ENCODE data around the gene PPP2R2C. TPM values are rescaled to one million over a fixed set of nuclear protein-coding genes. Genes with fewer than 3 reads are reported as not detected.

Gene PPP2R2C
- total RNA-seq, 1 experiment from 2014 or later = 32.9 TPM

DNA sequence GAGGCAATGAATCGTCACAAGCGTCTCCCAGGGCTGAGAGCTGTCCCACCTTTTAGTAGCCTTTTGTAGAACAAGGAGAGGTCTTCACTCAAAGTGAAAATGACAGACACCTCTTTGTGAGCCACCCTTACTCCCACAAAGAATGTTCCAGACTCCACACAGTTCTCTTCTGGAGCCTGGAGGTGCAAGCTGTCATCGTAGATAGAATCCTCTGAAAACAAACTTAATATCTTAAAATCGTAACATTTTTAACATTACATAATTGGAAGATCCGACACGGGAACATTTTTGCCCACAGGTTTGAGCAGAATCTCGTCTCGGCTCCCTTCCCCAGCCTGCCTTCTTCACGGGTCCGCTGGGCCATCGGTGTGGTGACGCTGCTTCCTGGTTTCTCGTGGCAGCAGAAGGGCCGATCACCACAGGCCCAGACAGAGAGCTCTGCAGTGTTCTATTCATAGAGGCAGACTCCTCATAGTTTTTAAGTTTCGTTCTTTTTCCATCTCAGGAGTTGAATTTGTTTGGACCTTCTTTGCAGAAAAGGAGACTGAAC lies 175.1 kb downstream of the PPP2R2C start:
- Histone ChIP-seq H3K36me3 (ENCODE audit: control insufficient read depth in 1 of 2, insufficient read depth in 2 of 2, low read length in 2 of 2) (peaks cover 0 to 5% of the 10 kb centered on the region in 2 experiments; a peak in 2 of 4 replicates), H3K9me3 (ENCODE audit: control insufficient read depth in 1 of 2, insufficient read depth in 1 of 2, low read depth in 1 of 2, low read length in 2 of 2) (no peaks in the 10 kb centered on the region), H3K27ac (ENCODE audit: low read depth, low read length) (no peak overlapping the region), H2AFZ (ENCODE audit: low read depth, low read length, poor library complexity, severe bottlenecking) (no peak overlapping the region), H3K79me2 (ENCODE audit: insufficient read depth, low read length) (no peaks in the 10 kb centered on the region), H3K4me2 (ENCODE audit: low read length) (no peak overlapping the region), H3K27me3 (ENCODE audit: insufficient read depth, low read length) (no peaks in the 10 kb centered on the region), H3K4me3 (replicated peaks in 1 of 2; ENCODE audit: low read depth in 1 of 2, low read length in 2 of 2) (no peak overlapping the region), H4K20me1 (ENCODE audit: insufficient read depth) (no peaks in the 10 kb centered on the region), H3K9ac (ENCODE audit: low read length) (no peak overlapping the region), H3K9me2 (ENCODE audit: insufficient read depth) (no peaks in the 10 kb centered on the region), H3K4me1 (ENCODE audit: control insufficient read depth in 1 of 2, insufficient read depth in 2 of 2, low read length in 2 of 2) (no peaks in the 10 kb centered on the region)
- POLR2A ChIA-PET = no interaction called here
- no TSS peak for BruUV-seq (replicated peaks)
- DNase-seq (ENCODE audit: low read depth, low spot score) (no peak), ATAC-seq (no peak)
- intact Hi-C loops (cut with micrococcal nuclease) = no loop called here
- RAD21 ChIA-PET (ENCODE audit: low non-redundant PET in 1 of 2, low total read pairs in 2 of 2, uncharacterized antibody in 2 of 2, unreplicated experiment in 2 of 2) = no interaction called here
- TF ChIP-seq SIN3A (IDR thresholded peaks at IDR 0.05; ENCODE audit: low read depth) (no peak), EZH2phosphoT487 (IDR thresholded peaks at IDR 0.05; ENCODE audit: borderline replicate concordance) (no peak), YY1 (IDR thresholded peaks at IDR 0.05; ENCODE audit: extremely low read depth, insufficient replicate concordance, low read depth, low read length) (no peak), EZH2 (IDR thresholded peaks at IDR 0.05) (no peak), ZBTB33 (IDR thresholded peaks at IDR 0.05; ENCODE audit: extremely low read depth, insufficient replicate concordance, low read length) (no peak), ELF1 (IDR thresholded peaks at IDR 0.05; ENCODE audit: borderline replicate concordance, low read depth) (no peak), JUND (IDR thresholded peaks at IDR 0.05) (no peak), POLR2AphosphoS5 (IDR thresholded peaks at IDR 0.05; ENCODE audit: low read depth, low read length) (no peak), ZNF274 (IDR thresholded peaks at IDR 0.05; ENCODE audit: low read depth, low read length) (no peak), CBX3 (IDR thresholded peaks at IDR 0.05; ENCODE audit: low read depth) (no peak), CEBPB (IDR thresholded peaks at IDR 0.05; ENCODE audit: low read depth) (no peak), ZFX (IDR thresholded peaks at IDR 0.05) (no peak), SRF (IDR thresholded peaks at IDR 0.05; ENCODE audit: low read depth) (no peak), RAD21 (IDR thresholded peaks at IDR 0.05; ENCODE audit: low read depth) (no peak)
- TF ChIP-seq, protein P1, sequence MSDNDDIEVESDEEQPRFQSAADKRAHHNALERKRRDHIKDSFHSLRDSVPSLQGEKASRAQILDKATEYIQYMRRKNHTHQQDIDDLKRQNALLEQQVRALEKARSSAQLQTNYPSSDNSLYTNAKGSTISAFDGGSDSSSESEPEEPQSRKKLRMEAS (IDR thresholded peaks at IDR 0.05) = no peak
- TF ChIP-seq, protein P2, sequence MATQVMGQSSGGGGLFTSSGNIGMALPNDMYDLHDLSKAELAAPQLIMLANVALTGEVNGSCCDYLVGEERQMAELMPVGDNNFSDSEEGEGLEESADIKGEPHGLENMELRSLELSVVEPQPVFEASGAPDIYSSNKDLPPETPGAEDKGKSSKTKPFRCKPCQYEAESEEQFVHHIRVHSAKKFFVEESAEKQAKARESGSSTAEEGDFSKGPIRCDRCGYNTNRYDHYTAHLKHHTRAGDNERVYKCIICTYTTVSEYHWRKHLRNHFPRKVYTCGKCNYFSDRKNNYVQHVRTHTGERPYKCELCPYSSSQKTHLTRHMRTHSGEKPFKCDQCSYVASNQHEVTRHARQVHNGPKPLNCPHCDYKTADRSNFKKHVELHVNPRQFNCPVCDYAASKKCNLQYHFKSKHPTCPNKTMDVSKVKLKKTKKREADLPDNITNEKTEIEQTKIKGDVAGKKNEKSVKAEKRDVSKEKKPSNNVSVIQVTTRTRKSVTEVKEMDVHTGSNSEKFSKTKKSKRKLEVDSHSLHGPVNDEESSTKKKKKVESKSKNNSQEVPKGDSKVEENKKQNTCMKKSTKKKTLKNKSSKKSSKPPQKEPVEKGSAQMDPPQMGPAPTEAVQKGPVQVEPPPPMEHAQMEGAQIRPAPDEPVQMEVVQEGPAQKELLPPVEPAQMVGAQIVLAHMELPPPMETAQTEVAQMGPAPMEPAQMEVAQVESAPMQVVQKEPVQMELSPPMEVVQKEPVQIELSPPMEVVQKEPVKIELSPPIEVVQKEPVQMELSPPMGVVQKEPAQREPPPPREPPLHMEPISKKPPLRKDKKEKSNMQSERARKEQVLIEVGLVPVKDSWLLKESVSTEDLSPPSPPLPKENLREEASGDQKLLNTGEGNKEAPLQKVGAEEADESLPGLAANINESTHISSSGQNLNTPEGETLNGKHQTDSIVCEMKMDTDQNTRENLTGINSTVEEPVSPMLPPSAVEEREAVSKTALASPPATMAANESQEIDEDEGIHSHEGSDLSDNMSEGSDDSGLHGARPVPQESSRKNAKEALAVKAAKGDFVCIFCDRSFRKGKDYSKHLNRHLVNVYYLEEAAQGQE (IDR thresholded peaks at IDR 0.05; ENCODE audit: low read depth) = no peak
- TF ChIP-seq, protein P3, sequence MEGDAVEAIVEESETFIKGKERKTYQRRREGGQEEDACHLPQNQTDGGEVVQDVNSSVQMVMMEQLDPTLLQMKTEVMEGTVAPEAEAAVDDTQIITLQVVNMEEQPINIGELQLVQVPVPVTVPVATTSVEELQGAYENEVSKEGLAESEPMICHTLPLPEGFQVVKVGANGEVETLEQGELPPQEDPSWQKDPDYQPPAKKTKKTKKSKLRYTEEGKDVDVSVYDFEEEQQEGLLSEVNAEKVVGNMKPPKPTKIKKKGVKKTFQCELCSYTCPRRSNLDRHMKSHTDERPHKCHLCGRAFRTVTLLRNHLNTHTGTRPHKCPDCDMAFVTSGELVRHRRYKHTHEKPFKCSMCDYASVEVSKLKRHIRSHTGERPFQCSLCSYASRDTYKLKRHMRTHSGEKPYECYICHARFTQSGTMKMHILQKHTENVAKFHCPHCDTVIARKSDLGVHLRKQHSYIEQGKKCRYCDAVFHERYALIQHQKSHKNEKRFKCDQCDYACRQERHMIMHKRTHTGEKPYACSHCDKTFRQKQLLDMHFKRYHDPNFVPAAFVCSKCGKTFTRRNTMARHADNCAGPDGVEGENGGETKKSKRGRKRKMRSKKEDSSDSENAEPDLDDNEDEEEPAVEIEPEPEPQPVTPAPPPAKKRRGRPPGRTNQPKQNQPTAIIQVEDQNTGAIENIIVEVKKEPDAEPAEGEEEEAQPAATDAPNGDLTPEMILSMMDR (IDR thresholded peaks at IDR 0.05 in 2 of 3, conservative IDR thresholded peaks at IDR 0.05 in 1 of 3; ENCODE audit: borderline replicate concordance in 1 of 3, insufficient read depth in 1 of 3, low read depth in 2 of 3, low read length in 2 of 3) = no peak
- CTCF ChIA-PET = no interaction called here

Data from HCT116 (cell line).